K562 (cell line): Measurements from ENCODE around the gene SAP25. TPM values are rescaled to one million over a fixed set of nuclear protein-coding genes. Genes with fewer than 3 reads are reported as not detected.

Experiments
- ATAC-seq: fragments of 200-7000 bp; cut with Tn5 transposase; 3 replicates; pipeline ENCODE4 v1.9.1; 2020; ENCODE audit warnings: moderate library complexity
- BruUV-seq: library from RNA; stranded (reverse); fragments of 400-500 nt; replicated peaks from 2 replicates; lab custom pipeline; 2021; lab: Mats Ljungman, UMichigan
- CTCF ChIA-PET: fragments of 300-600 bp; formaldehyde crosslinking; extraction: SDS; loops from one replicate; lab custom pipeline; 2021; ENCODE audit warnings: low intra/inter-chr PET ratio; lab: Yijun Ruan, JAX
- POLR2A ChIA-PET: fragments of 300-600, 350-650 bp; sonication (Branson Sonifier 250); formaldehyde crosslinking; extraction: SDS; loops from one replicate; lab custom pipeline; 2021; ENCODE audit warnings: antibody characterized with exemption, inconsistent platforms; lab: Yijun Ruan, JAX
- DNase-seq, 4 experiments: peaks; one replicate each; pipeline versions ENCODE4 v3.0.0 to v3.0.0-alpha.2; 2011 to 2018; ENCODE audit warnings: low spot score in 3 of 4, mixed read lengths in 3 of 4; ENCODE audit errors: extremely low read depth in 1 of 4
- FAIRE-seq: peaks from 2 replicates; lab custom pipeline; 2011; peaks lifted over from hg19 to GRCh38; lab: Jason Lieb, UNC
- H2AFZ ChIP-seq: 2 replicates; pipeline ENCODE4 v1.6.0; 2011; ENCODE audit warnings: low read depth, low read length, control low read depth, inconsistent platforms
- H3K27ac ChIP-seq: fragments of 200-600 bp; 3 replicates; pipeline ENCODE4 v1.8.0; 2011; ENCODE audit warnings: low read depth, mild to moderate bottlenecking, control low read depth, inconsistent platforms, low read length, moderate library complexity, mixed read lengths; ENCODE audit errors: extremely low read depth
- H3K27me3 ChIP-seq, 2 experiments: fragments of 300-600 bp in 1 of 2; 2 replicates in 1 of 2; 3 replicates in 1 of 2; pipeline versions ENCODE4 v1.6.0 to v1.8.0; 2011; ENCODE audit warnings: inconsistent platforms in 2 of 2, low read length in 2 of 2, mild to moderate bottlenecking in 1 of 2, mixed read lengths in 1 of 2, moderate library complexity in 1 of 2; ENCODE audit not compliant: control insufficient read depth in 2 of 2, insufficient read depth in 2 of 2
- H3K36me3 ChIP-seq: fragments of 300-600 bp; 3 replicates; pipeline ENCODE4 v1.8.0; 2011; ENCODE audit warnings: mild to moderate bottlenecking, low read length, inconsistent platforms; ENCODE audit not compliant: control insufficient read depth, insufficient read depth
- H3K4me1 ChIP-seq, 2 experiments: fragments of 200-600 bp in 1 of 2; replicated peaks in 1 of 2; 2 replicates in 1 of 2; 3 replicates in 1 of 2; pipeline versions ENCODE4 v1.5.1 to v1.8.0; 2011; ENCODE audit warnings: inconsistent platforms in 2 of 2, low read length in 2 of 2, mild to moderate bottlenecking in 1 of 2, mixed read lengths in 1 of 2, moderate library complexity in 1 of 2; ENCODE audit not compliant: control insufficient read depth in 2 of 2, insufficient read depth in 2 of 2
- H3K4me2 ChIP-seq: 2 replicates; pipeline ENCODE4 v1.6.1; 2011; ENCODE audit warnings: low read length, control low read depth, inconsistent platforms, mixed read lengths; ENCODE audit not compliant: insufficient read depth
- H3K4me3 ChIP-seq: fragments of 200-600 bp; sonication (generic), shearing (Covaris generic); 2 replicates; pipeline ENCODE4 v1.5.1; 2016; ENCODE audit warnings: control low read depth, inconsistent platforms
- H3K79me2 ChIP-seq: fragments of 200-600 bp; 3 replicates; pipeline ENCODE4 v1.8.0; 2011; ENCODE audit warnings: low read length, inconsistent platforms; ENCODE audit not compliant: control insufficient read depth, insufficient read depth
- H3K9ac ChIP-seq, 2 experiments: 2 replicates each; pipeline versions ENCODE4 v1.6.0 to v1.6.1; 2011; ENCODE audit warnings: low read depth in 2 of 2, low read length in 2 of 2, control low read depth in 1 of 2, inconsistent platforms in 1 of 2, mild to moderate bottlenecking in 1 of 2, mixed read lengths in 1 of 2; ENCODE audit not compliant: insufficient read depth in 1 of 2
- H3K9me1 ChIP-seq: one replicate; pipeline ENCODE4 v1.6.0; 2011; ENCODE audit warnings: inconsistent platforms, mild to moderate bottlenecking, low read length, moderate library complexity; ENCODE audit not compliant: control insufficient read depth, insufficient read depth
- H3K9me3 ChIP-seq: replicated peaks from 2 replicates; pipeline ENCODE4 v1.5.1; 2011; ENCODE audit warnings: low read depth, low read length, inconsistent platforms; ENCODE audit not compliant: control insufficient read depth, insufficient read depth
- H4K20me1 ChIP-seq: replicated peaks from 2 replicates; pipeline ENCODE4 v1.6.1; 2011; ENCODE audit warnings: low read length, inconsistent platforms, mixed read lengths; ENCODE audit not compliant: control insufficient read depth, insufficient read depth
- ARNT ChIP-seq, 2 experiments: fragments of 450-650 bp; IDR thresholded peaks; 2 replicates each; pipeline ENCODE4 v1.6.1; 2016; ENCODE audit warnings: mild to moderate bottlenecking in 1 of 2
- C11orf30 ChIP-seq: fragments of 450-650 bp; IDR thresholded peaks from 2 replicates; pipeline ENCODE4 v1.6.1; 2016; ENCODE audit warnings: low read depth, mild to moderate bottlenecking
- DNMT1 ChIP-seq: fragments of 450-650 bp; IDR thresholded peaks from 2 replicates; pipeline ENCODE4 v1.6.1; 2016; ENCODE audit warnings: antibody characterized with exemption, mild to moderate bottlenecking
- FIP1L1 ChIP-seq: fragments of 200-400 bp; formaldehyde crosslinking; IDR thresholded peaks from 2 replicates; pipeline ENCODE4 v1.6.1; 2018; ENCODE audit warnings: mild to moderate bottlenecking, low read depth, low read length; ENCODE audit not compliant: poor library complexity, severe bottlenecking
- FOS ChIP-seq: IDR thresholded peaks from 3 replicates; pipeline ENCODE4 v1.6.1; 2011; ENCODE audit not compliant: insufficient read length; ENCODE audit errors: extremely low read depth
- HDGF ChIP-seq: fragments of 450-650 bp; IDR thresholded peaks from 2 replicates; pipeline ENCODE4 v1.6.1; 2016
- POLR2G ChIP-seq: fragments of 200-400 bp; formaldehyde crosslinking; IDR thresholded peaks from 2 replicates; pipeline ENCODE4 v1.6.1; 2017; ENCODE audit warnings: low read depth, mild to moderate bottlenecking, antibody characterized with exemption, low read length, moderate library complexity
- TEAD1 ChIP-seq, 2 experiments: fragments of 450-650 bp in 1 of 2; sonication (generic) in 1 of 2; formaldehyde crosslinking; IDR thresholded peaks; 2 replicates each; pipeline versions ENCODE4 v1.4.0 to v1.8.0; 2020 to 2022; ENCODE audit warnings: mild to moderate bottlenecking in 2 of 2, missing genetic modification reagents in 1 of 2
- ZC3H11A ChIP-seq: IDR thresholded peaks from 2 replicates; pipeline ENCODE4 v1.6.1; 2012; ENCODE audit warnings: low read depth, low read length, improper control_type of control experiment
- ZNF184 ChIP-seq: sonication (generic); formaldehyde crosslinking; IDR thresholded peaks from 2 replicates; pipeline ENCODE4 v1.5.0; 2020; ENCODE audit warnings: missing genetic modification reagents
- ZNF695 ChIP-seq: fragments of 450-650 bp; formaldehyde crosslinking; IDR thresholded peaks from 2 replicates; pipeline ENCODE4 v1.4.0; 2020; ENCODE audit warnings: mild to moderate bottlenecking, moderate library complexity
- WGBS: fragments of 100-300 bp; shearing (Covaris generic); methylation state at CpG from one replicate; pipeline ENCODE4 v1.1.6; 2016; ENCODE audit warnings: low coverage, mixed read lengths; ENCODE audit not compliant: insufficient coverage; ENCODE audit errors: missing lambda C conversion rate; 5-methylcytosine and 5-hydroxymethylcytosine counted together
- in situ Hi-C: fragments of 300-500 bp; cut with MboI; formaldehyde crosslinking; loops from 4 replicates; pipeline ENCODE4 v1.15.0; 2018; ENCODE audit warnings: inconsistent platforms, mixed read lengths
- intact Hi-C: fragments of 100-400 bp; cut with micrococcal nuclease; formaldehyde crosslinking; loops from 2 replicates; pipeline ENCODE4 v1.14.2; 2022
- polyA plus RNA-seq, 8 experiments: library from polyadenylated mRNA; depleted of rRNA in 4 of 8; stranded (reverse) in 5 of 8; unstranded in 3 of 8; fragments of >200 nt; fragmentation: Nextera tagmentation in 2 of 8; fragmentation: Illumina TruSeq in 1 of 8; extraction: Ambion mirVana in 2 of 8; extraction: Trizol in 1 of 8; gene quantifications; 2 replicates each; pipeline versions ENCODE4 v1.2.1 to v1.2.3, GENCODE V29; 2011 to 2014; ENCODE audit warnings: inconsistent platforms in 1 of 8, missing spikeins in 1 of 8
- total RNA-seq, 7 experiments: library from RNA; depleted of rRNA in 6 of 7; stranded (reverse); fragments of >200 nt in 6 of 7; fragmentation: Illumina TruSeq in 2 of 7; extraction: Trizol in 2 of 7; gene quantifications; 2 replicates each; pipeline versions ENCODE4 v1.2.1 to v1.2.3, GENCODE V29; 2011 to 2021; ENCODE audit warnings: low replicate concordance in 1 of 7
- TF ChIP-seq, protein P1 (sequence below): fragments of 450-650 bp; IDR thresholded peaks from 2 replicates; pipeline ENCODE4 v1.7.0; 2016; ENCODE audit warnings: borderline replicate concordance
- TF ChIP-seq, protein P2 (sequence below): fragments of 250-450 bp; sonication (Bioruptor Pico); IDR thresholded peaks from 2 replicates; pipeline ENCODE4 v1.5.0; 2021; ENCODE audit warnings: mild to moderate bottlenecking, borderline replicate concordance
- TF ChIP-seq, protein P3 (sequence below): sonication (generic); formaldehyde crosslinking; IDR thresholded peaks from 2 replicates; pipeline ENCODE4 v1.5.0; 2020; ENCODE audit warnings: missing genetic modification reagents

The SAP25 gene
- total and polyA plus RNA-seq, 9 of the 15 experiments (the other 6 are each of a cell fraction or from before 2014, with no cell fraction given), result 0.13 to 5.3 (median 0.78) TPM; not detected in 1

DNA sequence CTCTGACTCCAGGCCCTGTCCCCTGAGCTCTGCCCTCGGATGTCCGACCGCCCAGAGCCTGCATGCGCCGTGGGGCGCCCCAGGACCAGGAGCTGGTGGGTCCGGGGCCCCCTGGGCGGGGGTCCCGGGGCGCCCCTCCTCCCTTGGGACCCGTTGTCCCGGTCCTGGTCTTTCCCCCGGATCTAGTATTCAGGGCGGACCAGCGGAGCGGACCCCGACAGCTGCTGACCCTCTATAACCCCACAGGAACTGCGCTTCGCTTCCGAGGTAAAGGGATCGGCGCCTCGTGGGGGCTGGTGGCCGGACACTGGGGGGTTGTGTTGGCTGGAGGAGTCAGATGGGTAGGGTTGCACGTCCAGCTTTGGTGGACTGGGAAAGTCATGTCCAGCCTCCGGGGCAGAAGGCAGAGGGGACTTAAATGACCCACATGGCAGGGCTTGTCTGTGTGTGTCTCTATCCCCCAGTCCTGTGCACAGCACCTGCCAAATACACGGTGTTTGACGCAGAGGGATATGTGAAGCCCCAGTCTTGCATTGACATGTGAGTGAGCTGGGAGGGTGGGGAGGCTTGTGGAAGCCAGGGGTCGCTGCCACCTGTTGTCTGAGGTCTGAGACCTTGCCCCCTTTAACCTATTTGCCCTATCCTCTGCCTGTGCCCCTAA lies 39.2 kb upstream of the SAP25 start (continued):
- TF ChIP-seq, protein P1, sequence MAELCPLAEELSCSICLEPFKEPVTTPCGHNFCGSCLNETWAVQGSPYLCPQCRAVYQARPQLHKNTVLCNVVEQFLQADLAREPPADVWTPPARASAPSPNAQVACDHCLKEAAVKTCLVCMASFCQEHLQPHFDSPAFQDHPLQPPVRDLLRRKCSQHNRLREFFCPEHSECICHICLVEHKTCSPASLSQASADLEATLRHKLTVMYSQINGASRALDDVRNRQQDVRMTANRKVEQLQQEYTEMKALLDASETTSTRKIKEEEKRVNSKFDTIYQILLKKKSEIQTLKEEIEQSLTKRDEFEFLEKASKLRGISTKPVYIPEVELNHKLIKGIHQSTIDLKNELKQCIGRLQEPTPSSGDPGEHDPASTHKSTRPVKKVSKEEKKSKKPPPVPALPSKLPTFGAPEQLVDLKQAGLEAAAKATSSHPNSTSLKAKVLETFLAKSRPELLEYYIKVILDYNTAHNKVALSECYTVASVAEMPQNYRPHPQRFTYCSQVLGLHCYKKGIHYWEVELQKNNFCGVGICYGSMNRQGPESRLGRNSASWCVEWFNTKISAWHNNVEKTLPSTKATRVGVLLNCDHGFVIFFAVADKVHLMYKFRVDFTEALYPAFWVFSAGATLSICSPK, result no peak

DNA sequence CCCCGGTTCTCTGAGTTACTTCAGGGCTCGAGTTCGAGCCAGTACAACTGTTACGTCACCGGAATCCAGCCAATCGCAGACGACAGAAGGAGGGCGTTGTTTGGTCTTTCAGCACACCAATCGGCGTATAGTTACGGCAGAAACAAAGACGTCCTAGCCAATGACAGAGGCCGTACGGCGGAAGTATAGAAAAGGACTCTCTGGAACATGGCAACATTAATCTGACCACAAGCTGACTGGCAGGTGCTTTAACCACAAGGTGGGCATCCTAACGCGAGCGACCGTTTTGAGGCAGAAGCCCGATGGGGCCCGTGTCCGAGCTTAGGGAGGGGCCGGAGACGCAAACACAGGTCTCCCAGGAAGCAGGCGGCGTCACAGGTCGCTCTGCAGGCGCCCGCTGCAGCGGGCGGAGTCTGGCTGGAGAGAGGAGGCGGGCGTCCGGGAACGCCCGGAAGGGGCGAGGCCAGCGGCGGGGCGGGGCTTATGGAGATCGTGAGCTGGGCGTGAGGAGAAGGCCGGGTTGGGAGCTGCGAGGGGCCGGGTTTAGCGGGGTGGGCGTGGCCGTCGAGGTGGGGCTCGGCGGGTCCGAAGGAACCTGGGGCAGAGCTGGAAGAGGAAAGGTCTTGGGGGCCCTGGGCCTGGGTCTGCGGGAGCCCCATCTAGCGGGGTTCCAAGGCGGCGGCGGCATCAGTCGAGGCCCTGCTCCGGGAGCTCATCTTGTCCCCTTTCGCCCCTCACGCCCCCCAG lies 38.5 kb upstream of the SAP25 start, which contains the start of gene MOSPD3:
MOSPD3 (plus strand) TSS at position 558 of the 747 bp plus-strand sequence. CDS start 252 bp downstream, outside the sequence.
- BruUV-seq, result no TSS peak
- Histone ChIP-seq H3K4me1 (peaks cover 19 to 28% of the 10 kb centered on the region in 2 experiments; a peak in 4 of 5 replicates), H3K9me3 (no peaks in the 10 kb centered on the region), H3K9me1 (no peaks in the 10 kb centered on the region), H3K4me2 (peak within 1 kb of the TSS; percentile 81), H3K79me2 (peaks cover 6% of the 10 kb centered on the region; the same call in 2 of the 3 replicates), H3K4me3 (peak within 1 kb of the TSS; percentile 52), H3K36me3 (peaks cover 3% of the 10 kb centered on the region; the same call in 1 of the 3 replicates), H4K20me1 (no peaks in the 10 kb centered on the region), H2AFZ (peak within 1 kb of the TSS; percentile 85), H3K27ac (peak within 1 kb of the TSS; percentile 78), H3K9ac (peak within 1 kb of the TSS; percentile 70 to 95), H3K27me3 (no peaks in the 10 kb centered on the region)
- ATAC-seq (peak; percentile 98), FAIRE-seq (peak; percentile 100), DNase-seq (peak; percentile 99 to 100 (median 100))
- CTCF ChIA-PET, result no interaction called here
- intact Hi-C loops (loop anchor here (1.0 to 2.0 kb wide), 2 partner anchors 61 to 79 kb away; partner anchors contain the start of gene GNB2), in situ Hi-C loops (no loop called here)
- WGBS, result under 1% methylated on average over 61 of the region's 61 CpGs
- POLR2A ChIA-PET, result interaction anchor here (0.6 to 5.9 kb wide), 17 partner anchors 10 to 183 kb away, joined by 3 to 54 read pairs (median 5); partner anchors contain the start of genes AGFG2, FBXO24, LRCH4 and PCOLCE
- TF ChIP-seq ZC3H11A (no peak), HDGF (no peak), ARNT (IDR thresholded peaks at IDR 0.05) (0 out of 4 replicates have a peak, but pooled peaks of 1 of the 2 experiments have one; percentile 62), C11orf30 (peak; percentile 83), TEAD1 (CRISPR knock-in tag; IDR thresholded peaks at IDR 0.05) (peak in 1 of 2 experiments; percentile 19; a peak in 1 of 4 replicates), POLR2G (peak; percentile 93), FIP1L1 (peak; percentile 51), DNMT1 (no peak), ZNF695 (CRISPR knock-in tag) (0 out of 2 replicates have a peak, but pooled peaks have one; percentile 37), FOS (peak; percentile 90), ZNF184 (CRISPR knock-in tag) (no peak)
- TF ChIP-seq, protein P2, sequence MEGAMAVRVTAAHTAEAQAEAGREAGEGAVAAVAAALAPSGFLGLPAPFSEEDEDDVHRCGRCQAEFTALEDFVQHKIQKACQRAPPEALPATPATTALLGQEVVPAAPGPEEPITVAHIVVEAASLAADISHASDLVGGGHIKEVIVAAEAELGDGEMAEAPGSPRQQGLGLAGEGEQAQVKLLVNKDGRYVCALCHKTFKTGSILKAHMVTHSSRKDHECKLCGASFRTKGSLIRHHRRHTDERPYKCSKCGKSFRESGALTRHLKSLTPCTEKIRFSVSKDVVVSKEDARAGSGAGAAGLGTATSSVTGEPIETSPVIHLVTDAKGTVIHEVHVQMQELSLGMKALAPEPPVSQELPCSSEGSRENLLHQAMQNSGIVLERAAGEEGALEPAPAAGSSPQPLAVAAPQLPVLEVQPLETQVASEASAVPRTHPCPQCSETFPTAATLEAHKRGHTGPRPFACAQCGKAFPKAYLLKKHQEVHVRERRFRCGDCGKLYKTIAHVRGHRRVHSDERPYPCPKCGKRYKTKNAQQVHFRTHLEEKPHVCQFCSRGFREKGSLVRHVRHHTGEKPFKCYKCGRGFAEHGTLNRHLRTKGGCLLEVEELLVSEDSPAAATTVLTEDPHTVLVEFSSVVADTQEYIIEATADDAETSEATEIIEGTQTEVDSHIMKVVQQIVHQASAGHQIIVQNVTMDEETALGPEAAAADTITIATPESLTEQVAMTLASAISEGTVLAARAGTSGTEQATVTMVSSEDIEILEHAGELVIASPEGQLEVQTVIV (CRISPR knock-in tag), result no peak
- TF ChIP-seq, protein P3, sequence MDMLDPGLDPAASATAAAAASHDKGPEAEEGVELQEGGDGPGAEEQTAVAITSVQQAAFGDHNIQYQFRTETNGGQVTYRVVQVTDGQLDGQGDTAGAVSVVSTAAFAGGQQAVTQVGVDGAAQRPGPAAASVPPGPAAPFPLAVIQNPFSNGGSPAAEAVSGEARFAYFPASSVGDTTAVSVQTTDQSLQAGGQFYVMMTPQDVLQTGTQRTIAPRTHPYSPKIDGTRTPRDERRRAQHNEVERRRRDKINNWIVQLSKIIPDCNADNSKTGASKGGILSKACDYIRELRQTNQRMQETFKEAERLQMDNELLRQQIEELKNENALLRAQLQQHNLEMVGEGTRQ (CRISPR knock-in tag), result no peak
